Measurements from ENCODE around the gene BMP2.
A peak's percentile ranks its signal among the peaks of the same experiment; 100 is the strongest.

BMP2 gene

GRCh38 chr20:6767536-6768227 lies at the start of gene BMP2:
BMP2 (plus strand) TSS chr20:6767686; CDS start chr20:6770127, 2,441 bp downstream.
- no peak for TF ChIP-seq CTCF (IDR thresholded peaks at IDR 0.05; ENCODE audit: unreplicated experiment in 3 of 3)
- Mint-ChIP-seq H3K4me3 (peak within 1 kb of the TSS; percentile 89 to 97 (median 90)), H3K27ac (no peak within 1 kb of the TSS)

DNA sequence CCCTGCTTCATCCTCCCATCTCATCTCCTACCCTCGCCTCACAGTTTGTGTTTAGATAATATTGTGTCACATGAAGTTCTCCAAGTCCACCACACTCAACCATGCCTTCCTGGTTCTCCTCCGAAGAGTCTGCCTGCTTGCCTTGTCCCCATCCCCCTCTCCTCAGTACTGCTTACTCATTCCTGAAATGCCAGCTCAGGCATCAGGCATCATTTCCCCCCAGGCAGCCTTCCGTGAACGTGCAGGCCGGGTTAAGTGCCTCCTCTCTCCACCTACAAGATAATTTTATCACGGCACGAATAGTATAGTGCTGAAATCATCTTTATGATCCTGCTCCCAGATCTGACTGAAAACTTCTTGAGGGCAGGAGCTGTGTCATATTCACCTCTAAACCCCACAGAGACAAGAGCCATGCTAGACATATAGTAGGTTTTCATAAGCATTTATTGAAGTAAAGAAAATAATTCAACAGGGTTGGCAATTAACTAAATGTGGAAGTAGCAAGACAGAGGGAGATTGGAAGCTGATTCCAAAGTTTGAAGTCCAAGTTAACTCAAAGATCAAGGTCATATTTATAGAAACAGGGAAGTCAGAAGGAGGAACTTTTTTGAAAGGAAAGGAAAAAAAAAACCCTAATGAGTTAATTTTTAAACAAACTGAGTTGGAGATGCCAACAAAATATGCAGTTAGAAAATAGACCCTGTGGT lies 48.7 kb upstream of the BMP2 start:
- Mint-ChIP-seq H3K4me3 (no peak overlapping the region), H3K27me3 (ENCODE audit: low read depth) (peaks cover 9% of the 10 kb centered on the region), H3K9me3 (peaks cover 10% of the 10 kb centered on the region), H3K27ac (no peak overlapping the region), H3K4me1 (no peaks in the 10 kb centered on the region), H3K36me3 (ENCODE audit: low read depth) (no peaks in the 10 kb centered on the region)
- no peak for TF ChIP-seq CTCF (IDR thresholded peaks at IDR 0.05; ENCODE audit: unreplicated experiment in 3 of 3)

More at GRCh38 chr20:6767536-6768227, at the start of gene BMP2:
- peaks cover 39% of the 10 kb centered on the region for H3K27me3 Mint-ChIP-seq (ENCODE audit: low read depth)
- H3K4me1 Mint-ChIP-seq: peaks cover 28% of the 10 kb centered on the region
- no peaks in the 10 kb centered on the region for H3K36me3 Mint-ChIP-seq (ENCODE audit: low read depth)
- no peaks in the 10 kb centered on the region for H3K9me3 Mint-ChIP-seq

- Mint-ChIP-seq H3K4me3 (no peak overlapping the region), H3K9me3 (peaks cover 10% of the 10 kb centered on the region), H3K4me1 (no peaks in the 10 kb centered on the region), H3K36me3 (ENCODE audit: low read depth) (no peaks in the 10 kb centered on the region), H3K27ac (no peak overlapping the region), H3K27me3 (ENCODE audit: low read depth) (peaks cover 9% of the 10 kb centered on the region)
- TF ChIP-seq CTCF (IDR thresholded peaks at IDR 0.05; ENCODE audit: unreplicated experiment in 3 of 3): no peak
These were observed 48.1 kb upstream of the BMP2 start for GRCh38 chr20:6719369-6719721.

DNA sequence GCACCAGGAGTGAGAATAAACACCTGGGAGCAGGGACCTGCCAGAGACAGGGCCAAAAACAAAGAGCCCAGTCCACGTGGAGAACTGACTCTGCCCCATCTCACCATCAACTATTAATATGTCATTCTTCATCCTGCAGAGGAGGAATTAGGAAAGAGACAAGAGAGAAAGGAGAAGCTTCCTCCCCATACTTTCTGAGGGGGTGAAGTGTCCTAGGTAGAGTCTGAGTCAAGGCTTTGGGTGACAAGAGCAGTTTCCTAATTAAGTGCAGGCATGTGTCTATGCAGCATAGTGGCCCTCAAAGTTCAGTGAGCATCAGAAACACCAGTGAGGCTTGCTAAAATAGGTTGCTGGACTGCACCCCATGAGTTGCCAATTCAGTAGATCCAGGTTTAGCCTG lies 40.7 kb upstream of the BMP2 start:
- Mint-ChIP-seq H3K27ac (no peak overlapping the region), H3K4me3 (no peak overlapping the region)

GRCh38 chr20:6730672-6731328 lies 36.7 kb upstream of the BMP2 start:
- Mint-ChIP-seq H3K4me3 (no peak overlapping the region), H3K9me3 (peaks cover under 1% of the 10 kb centered on the region), H3K36me3 (ENCODE audit: low read depth) (no peaks in the 10 kb centered on the region), H3K27ac (no peak overlapping the region), H3K27me3 (ENCODE audit: low read depth) (peaks cover 5% of the 10 kb centered on the region), H3K4me1 (peaks cover 2% of the 10 kb centered on the region)
- no peak for TF ChIP-seq CTCF (IDR thresholded peaks at IDR 0.05; ENCODE audit: unreplicated experiment in 3 of 3)

More for the DNA sequence above, 40.7 kb upstream of the BMP2 start:
- TF ChIP-seq CTCF (IDR thresholded peaks at IDR 0.05; ENCODE audit: unreplicated experiment in 3 of 3): no peak
- H3K9me3 Mint-ChIP-seq: no peaks in the 10 kb centered on the region
- no peaks in the 10 kb centered on the region for H3K36me3 Mint-ChIP-seq (ENCODE audit: low read depth)
- H3K27me3 Mint-ChIP-seq (ENCODE audit: low read depth): peaks cover under 1% of the 10 kb centered on the region
- no peaks in the 10 kb centered on the region for H3K4me1 Mint-ChIP-seq

Measured in nephron (organoid).